Activated CD8-positive, alpha-beta T cell treated with anti-CD3 and anti-CD28 coated beads for 36 hours (primary cell): Measurements from ENCODE around the gene RTN4RL1. TPM values are rescaled to one million over a fixed set of nuclear protein-coding genes. Genes with fewer than 3 reads are reported as not detected.

Source experiments
- ATAC-seq: fragments of 200-7000 bp; cut with Tn5 transposase; one replicate; pipeline ENCODE4 v1.10.0; 2021; ENCODE audit warnings: mild to moderate bottlenecking, moderate library complexity
- CTCF ChIA-PET: fragments of 350-600 bp; sonication (Branson Sonifier 250); formaldehyde crosslinking; loops from one replicate; lab custom pipeline; 2021; ENCODE audit warnings: antibody characterized with exemption; lab: Charles Lee
- POLR2A ChIA-PET: fragments of 350-600 bp; sonication (Branson Sonifier 250); formaldehyde crosslinking; loops from one replicate; lab custom pipeline; 2021; ENCODE audit warnings: antibody characterized with exemption; lab: Charles Lee
- DNase-seq: peaks from one replicate; pipeline ENCODE4 v3.0.0-alpha.2; 2020
- H3K27ac Mint-ChIP-seq: one replicate; pipeline ENCODE4 v1.8.0; 2021; ENCODE audit warnings: mild to moderate bottlenecking, mixed read lengths
- H3K27me3 Mint-ChIP-seq: one replicate; pipeline ENCODE4 v1.8.0; 2021; ENCODE audit warnings: mixed read lengths
- H3K36me3 Mint-ChIP-seq: one replicate; pipeline ENCODE4 v1.8.0; 2021; ENCODE audit warnings: low read depth, mixed read lengths
- H3K4me1 Mint-ChIP-seq: one replicate; pipeline ENCODE4 v1.8.0; 2021; ENCODE audit warnings: low read depth, mixed read lengths
- H3K4me3 Mint-ChIP-seq: one replicate; pipeline ENCODE4 v1.8.0; 2021; ENCODE audit warnings: mild to moderate bottlenecking, moderate library complexity, mixed read lengths
- H3K9me3 Mint-ChIP-seq: one replicate; pipeline ENCODE4 v1.8.0; 2021; ENCODE audit warnings: mixed read lengths
- CTCF ChIP-seq: fragments of 200-600 bp; IDR thresholded peaks from one replicate; pipeline ENCODE4 v1.8.0; 2022; ENCODE audit warnings: antibody characterized with exemption, mild to moderate bottlenecking
- intact Hi-C: fragments of 100-400 bp; cut with micrococcal nuclease; formaldehyde crosslinking; loops from one replicate; pipeline ENCODE4 v1.10.0; 2022
- total RNA-seq, 2 experiments: library from RNA; stranded (reverse); gene quantifications; one replicate each; pipeline ENCODE4 v1.2.3, GENCODE V29; 2021

The RTN4RL1 gene
- total RNA-seq, 2 experiments from 2014 or later = 0.27 to 0.49 TPM

GRCh38 chr17:2057760-2058585 lies 32.8 kb upstream of the RTN4RL1 start:
- ATAC-seq = no peak
- CTCF ChIA-PET = interaction anchor here (0.8 to 8.5 kb wide), 32 partner anchors 10 to 357 kb away, joined by 3 to 239 read pairs (median 4); partner anchors contain the start of genes OVCA2 and SGSM2

GRCh38 chr17:2057175-2057759 lies 32.1 kb upstream of the RTN4RL1 start:
- Mint-ChIP-seq H3K27me3 (no peaks in the 10 kb centered on the region), H3K9me3 (no peaks in the 10 kb centered on the region), H3K4me3 (no peak overlapping the region), H3K27ac (no peak overlapping the region), H3K4me1 (peaks cover 15% of the 10 kb centered on the region), H3K36me3 (peaks cover 36% of the 10 kb centered on the region)
- POLR2A ChIA-PET = interaction anchor here (0.7 to 5.7 kb wide), 14 partner anchors 8 to 336 kb away, joined by 3 to 46 read pairs (median 4); partner anchors contain the start of gene RTN4RL1
- DNase-seq (no peak), ATAC-seq (no peak)
- intact Hi-C loops = no loop called here
- CTCF ChIA-PET = interaction anchor here (0.7 to 8.5 kb wide), 23 partner anchors 11 to 326 kb away, joined by 3 to 239 read pairs (median 4); partner anchors contain the start of genes OVCA2 and SGSM2
- no peak for TF ChIP-seq CTCF

More at GRCh38 chr17:2057760-2058585, 32.8 kb upstream of the RTN4RL1 start:
- DNase-seq = peak; percentile 47
- Mint-ChIP-seq H3K9me3 (no peaks in the 10 kb centered on the region), H3K4me3 (peak overlapping the region; percentile 54), H3K27me3 (no peaks in the 10 kb centered on the region), H3K36me3 (peaks cover 41% of the 10 kb centered on the region), H3K4me1 (peaks cover 14% of the 10 kb centered on the region), H3K27ac (no peak overlapping the region)
- POLR2A ChIA-PET = interaction anchor here (0.7 to 5.7 kb wide), 11 partner anchors 11 to 208 kb away, joined by 3 to 46 read pairs (median 4); partner anchors contain the start of gene RTN4RL1
- intact Hi-C loops = no loop called here
- no peak for TF ChIP-seq CTCF

GRCh38 chr17:2056206-2057174 lies 31.4 kb upstream of the RTN4RL1 start:
- Mint-ChIP-seq H3K9me3 (no peaks in the 10 kb centered on the region), H3K4me3 (peak overlapping the region; percentile 76), H3K4me1 (peaks cover 22% of the 10 kb centered on the region), H3K36me3 (peaks cover 30% of the 10 kb centered on the region), H3K27me3 (peaks cover 7% of the 10 kb centered on the region), H3K27ac (peak overlapping the region; percentile 61)
- intact Hi-C loops = no loop called here
- TF ChIP-seq CTCF = peak; percentile 25
- DNase-seq (peak; percentile 67), ATAC-seq (no peak)
- ChIA-PET CTCF (interaction anchor here (0.7 to 8.5 kb wide), 26 partner anchors 12 to 360 kb away, joined by 3 to 239 read pairs (median 6); partner anchors contain the start of gene OVCA2), POLR2A (interaction anchor here (0.7 to 5.7 kb wide), 14 partner anchors 9 to 337 kb away, joined by 3 to 46 read pairs (median 4); partner anchors contain the start of genes RTN4RL1 and TSR1)

GRCh38 chr17:2055292-2056205 lies 30.4 kb upstream of the RTN4RL1 start:
- ChIA-PET POLR2A (interaction anchor here (0.6 to 5.7 kb wide), 13 partner anchors 9 to 248 kb away, joined by 3 to 46 read pairs (median 5); partner anchors contain the start of genes SMG6 and SRR), CTCF (interaction anchor here (0.6 to 8.5 kb wide), 36 partner anchors 9 to 360 kb away, joined by 3 to 239 read pairs (median 5); partner anchors contain the start of genes DPH1, OVCA2 and RTN4RL1)
- intact Hi-C loops = no loop called here
- no peak for ATAC-seq
- H3K27ac Mint-ChIP-seq = no peak overlapping the region
- H3K27me3 Mint-ChIP-seq = peaks cover 9% of the 10 kb centered on the region
- TF ChIP-seq CTCF = no peak
- H3K36me3 Mint-ChIP-seq = peaks cover 22% of the 10 kb centered on the region
- H3K4me1 Mint-ChIP-seq = peaks cover 22% of the 10 kb centered on the region
- no peaks in the 10 kb centered on the region for H3K9me3 Mint-ChIP-seq
- H3K4me3 Mint-ChIP-seq = peak overlapping the region; percentile 76
- DNase-seq = peak; percentile 67
